22Rv1 (cell line): ENCODE data around the gene CLEC3B.

Experiments used
- H3K27ac ChIP-seq: fragments of 450-650 bp; 2 replicates; pipeline ENCODE4 v1.5.1; 2017
- CTCF ChIP-seq: fragments of 450-650 bp; IDR thresholded peaks from 2 replicates; pipeline ENCODE4 v1.5.1; 2017; ENCODE audit warnings: mild to moderate bottlenecking
- ZFX ChIP-seq: fragments of 450-650 bp; IDR thresholded peaks from 2 replicates; pipeline ENCODE4 v1.6.1; 2017; ENCODE audit warnings: antibody characterized with exemption, borderline replicate concordance

CLEC3B gene

DNA sequence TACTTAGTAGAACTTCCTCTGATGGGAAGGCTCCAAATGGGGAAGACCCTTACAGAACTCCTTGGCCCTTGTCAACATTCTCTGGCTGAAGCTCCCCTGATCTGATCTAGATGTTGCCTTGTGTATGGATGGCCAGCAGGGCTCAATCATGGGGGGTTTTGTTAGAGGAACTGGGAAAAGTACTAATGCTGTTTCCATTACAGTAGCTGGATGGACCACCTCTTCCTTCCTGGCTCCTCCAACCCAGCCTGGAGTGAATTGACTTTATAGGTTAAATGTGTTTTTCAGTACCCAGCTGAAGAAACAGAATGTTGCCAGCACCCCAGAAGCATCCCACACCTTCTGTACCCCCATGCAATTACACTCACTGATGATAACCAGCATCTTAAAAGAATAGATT lies 22.7 kb upstream of the CLEC3B start:
- no peak overlapping the region for H3K27ac ChIP-seq
- TF ChIP-seq ZFX, result no peak

GRCh38 chr3:45003859-45004258 lies 22.2 kb upstream of the CLEC3B start:
- TF ChIP-seq ZFX (no peak), CTCF (no peak)
- H3K27ac ChIP-seq, result no peak overlapping the region

- no peak for TF ChIP-seq ZFX
- TF ChIP-seq CTCF, result no peak
- H3K27ac ChIP-seq, result no peak overlapping the region
These were observed 19.0 kb upstream of the CLEC3B start for GRCh38 chr3:45007091-45007490.

- no peak overlapping the region for H3K27ac ChIP-seq
- TF ChIP-seq ZFX (no peak), CTCF (no peak)
These were observed 18.0 kb upstream of the CLEC3B start for GRCh38 chr3:45008117-45008516.

DNA sequence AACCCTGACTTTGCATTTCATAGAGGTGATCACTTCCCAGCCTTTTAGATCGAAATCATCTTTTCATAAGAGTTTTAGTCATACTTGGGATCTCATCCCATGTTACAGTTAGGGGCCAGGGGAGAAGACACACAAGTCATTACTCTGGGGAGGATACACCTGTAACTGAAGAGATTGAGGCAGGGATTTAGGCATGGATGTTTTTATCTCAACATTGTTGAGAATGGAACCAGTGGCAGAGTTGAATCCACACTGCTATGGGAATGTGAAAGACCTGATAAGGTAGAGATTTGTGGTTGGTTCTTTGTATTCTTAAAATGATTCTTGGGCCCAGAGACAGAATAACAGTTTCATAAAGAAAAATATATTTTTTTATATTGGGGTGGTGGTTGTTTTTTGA lies 16.2 kb upstream of the CLEC3B start:
- no peak overlapping the region for H3K27ac ChIP-seq
- no peak for TF ChIP-seq CTCF

GRCh38 chr3:45010811-45011333 lies 15.2 kb upstream of the CLEC3B start:
- H3K27ac ChIP-seq, result no peak overlapping the region
- no peak for TF ChIP-seq CTCF
- TF ChIP-seq ZFX, result no peak

GRCh38 chr3:45011756-45012508 lies 14.2 kb upstream of the CLEC3B start:
- TF ChIP-seq CTCF (no peak), ZFX (no peak)

GRCh38 chr3:45012577-45012976 lies 13.5 kb upstream of the CLEC3B start:
- TF ChIP-seq CTCF, result no peak
- no peak for TF ChIP-seq ZFX
- no peak overlapping the region for H3K27ac ChIP-seq

More at GRCh38 chr3:45011756-45012508, 14.2 kb upstream of the CLEC3B start:
- no peak overlapping the region for H3K27ac ChIP-seq
